Uterus (tissue), 4 donors: ENCODE measurements around the gene IRS2. TPM values are rescaled to one million over a fixed set of nuclear protein-coding genes. Genes with fewer than 3 reads are reported as not detected.

Experiments
- DNase-seq, 2 donors: peaks; one replicate each; pipeline ENCODE4 v3.0.0-alpha.2; 2019 to 2020
- H3K27ac ChIP-seq, 2 donors: fragments of 200-600 bp; sonication (generic); 1 replicate in 1 of 2; 2 replicates in 1 of 2; pipeline ENCODE4 v1.5.1; 2016 to 2018
- H3K27me3 ChIP-seq, 2 donors: fragments of 200-600 bp; sonication (generic); one replicate each; pipeline ENCODE4 v1.5.1; 2018 to 2019; ENCODE audit warnings: control low read depth in 1 of 2
- H3K36me3 ChIP-seq, 2 donors: fragments of 200-600 bp; sonication (generic); one replicate each; pipeline ENCODE4 v1.5.1; 2019; ENCODE audit warnings: control low read depth in 1 of 2
- H3K4me1 ChIP-seq, 2 donors: fragments of 200-600 bp; sonication (generic); one replicate each; pipeline ENCODE4 v1.5.1; 2018 to 2019; ENCODE audit warnings: control low read depth in 1 of 2
- H3K4me3 ChIP-seq, 2 donors: fragments of 200-600 bp; sonication (generic); 1 replicate in 1 of 2; 2 replicates in 1 of 2; pipeline ENCODE4 v1.5.1; 2018 to 2019; ENCODE audit warnings: mild to moderate bottlenecking in 1 of 2
- H3K9me3 ChIP-seq, 2 donors: fragments of 200-600 bp; sonication (generic); one replicate each; pipeline ENCODE4 v1.5.1; 2019; ENCODE audit warnings: control low read depth in 1 of 2
- CTCF ChIP-seq, 4 experiments: fragments of 200-600 bp in 2 of 4; fragments of 450-650 bp in 2 of 4; sonication (generic) in 2 of 4; IDR thresholded peaks; one replicate each; pipeline ENCODE4 v1.5.1; 2016 to 2019; ENCODE audit warnings: antibody characterized with exemption in 4 of 4, mild to moderate bottlenecking in 2 of 4, moderate library complexity in 1 of 4
- POLR2A ChIP-seq, 2 donors: fragments of 450-650 bp; IDR thresholded peaks; one replicate each; pipeline ENCODE4 v1.6.1; 2016; ENCODE audit warnings: antibody characterized with exemption in 2 of 2, mild to moderate bottlenecking in 1 of 2, moderate library complexity in 1 of 2
- intact Hi-C: fragments of 100-400 bp; cut with DNase I; formaldehyde crosslinking; loops from one replicate; pipeline ENCODE4 v1.15.1; 2023; ENCODE audit warnings: low total_unique reads
- total RNA-seq, 4 donors: library from RNA; depleted of rRNA in 3 of 4; stranded (reverse); fragments of >200 nt in 3 of 4; gene quantifications; one replicate each; pipeline versions ENCODE4 v1.1.0 to v1.2.4, GENCODE V29; 2014 to 2023
- donor health status: DM: yes; HTN: yes; CAD: no.

IRS2 gene
- total RNA-seq, 4 donors from 2014 or later: 6.5 to 20.3 (median 11.7) TPM

- no peak for DNase-seq
- H3K36me3 ChIP-seq: no peaks in the 10 kb centered on the region
- peak overlapping the region in 1 of 2 donors; percentile 51 for H3K4me3 ChIP-seq
- intact Hi-C loops: loop anchor here (10.0 kb wide), 1 partner anchor 331 kb away; no protein-coding TSS in a partner anchor
- H3K27me3 ChIP-seq: peaks cover 0 to 5% of the 10 kb centered on the region in 2 donors
- peaks cover 8 to 16% of the 10 kb centered on the region in 2 donors for H3K4me1 ChIP-seq
- H3K9me3 ChIP-seq: no peaks in the 10 kb centered on the region
- no peak overlapping the region for H3K27ac ChIP-seq
- TF ChIP-seq POLR2A (IDR thresholded peaks at IDR 0.05): no peak
- TF ChIP-seq CTCF (IDR thresholded peaks at IDR 0.05): no peak
These were observed 3.0 kb downstream of the IRS2 start for GRCh38 chr13:109783447-109783814.

- no peak for DNase-seq
- H3K4me1 ChIP-seq: peaks cover 9 to 16% of the 10 kb centered on the region in 2 donors
- TF ChIP-seq POLR2A (IDR thresholded peaks at IDR 0.05) (no peak), CTCF (IDR thresholded peaks at IDR 0.05) (no peak)
- H3K4me3 ChIP-seq: peak overlapping the region in 1 of 2 donors; percentile 45
- no peak overlapping the region for H3K27ac ChIP-seq
- no peaks in the 10 kb centered on the region for H3K9me3 ChIP-seq
- intact Hi-C loops: loop anchor here (10.0 kb wide), 1 partner anchor 332 kb away; no protein-coding TSS in a partner anchor
- H3K36me3 ChIP-seq: no peaks in the 10 kb centered on the region
- peaks cover 0 to 1% of the 10 kb centered on the region in 2 donors for H3K27me3 ChIP-seq
These were observed 3.5 kb downstream of the IRS2 start for GRCh38 chr13:109782823-109783431.

GRCh38 chr13:109782066-109782822 is 4.1 kb downstream of the IRS2 start:
- Histone ChIP-seq H3K4me3 (peak overlapping the region; percentile 32 to 45), H3K4me1 (peaks cover 9 to 16% of the 10 kb centered on the region in 2 donors)
- TF ChIP-seq CTCF (IDR thresholded peaks at IDR 0.05) (no peak), POLR2A (IDR thresholded peaks at IDR 0.05) (no peak)

GRCh38 chr13:109781384-109782065 is 4.9 kb downstream of the IRS2 start:
- Histone ChIP-seq H3K4me3 (peak overlapping the region; percentile 32 to 45), H3K9me3 (no peaks in the 10 kb centered on the region), H3K4me1 (peaks cover 9 to 16% of the 10 kb centered on the region in 2 donors), H3K27ac (peak overlapping the region; percentile 19 to 26), H3K36me3 (no peaks in the 10 kb centered on the region), H3K27me3 (no peaks in the 10 kb centered on the region)
- DNase-seq: peak in 1 of 2 donors; percentile 20
- intact Hi-C loops: loop anchor here (10.0 kb wide), 1 partner anchor 333 kb away; no protein-coding TSS in a partner anchor
- TF ChIP-seq CTCF (IDR thresholded peaks at IDR 0.05): no peak
- TF ChIP-seq POLR2A (IDR thresholded peaks at IDR 0.05): no peak

More at GRCh38 chr13:109782066-109782822, 4.1 kb downstream of the IRS2 start:
- intact Hi-C loops: loop anchor here (10.0 kb wide), 1 partner anchor 333 kb away; no protein-coding TSS in a partner anchor
- no peak for DNase-seq
- Histone ChIP-seq H3K36me3 (no peaks in the 10 kb centered on the region), H3K27me3 (no peaks in the 10 kb centered on the region), H3K27ac (peak overlapping the region; percentile 19 to 26), H3K9me3 (no peaks in the 10 kb centered on the region)
